GM13977 (cell line): ENCODE results near the gene IGSF21.
A peak's percentile ranks its signal among the peaks of the same experiment; 100 is the strongest.

Experiments used
- DNase-seq: peaks from one replicate; pipeline ENCODE4 v3.0.0; 2012; ENCODE audit warnings: low spot score
- CTCF ChIP-seq: IDR thresholded peaks from 2 replicates; pipeline ENCODE4 v1.5.1; 2012; ENCODE audit warnings: mild to moderate bottlenecking, control low read depth; ENCODE audit not compliant: insufficient read depth; ENCODE audit errors: extremely low read depth, missing control alignments
- in situ Hi-C: fragments of 300-500 bp; cut with MboI; formaldehyde crosslinking; loops from one replicate; pipeline ENCODE4 v1.12.0; 2022; ENCODE audit warnings: low sequenced_read_pairs, low pct_unique_long_range_greater_than_20kb, mixed read lengths, inconsistent platforms; ENCODE audit not compliant: unreplicated experiment

IGSF21 gene

GRCh38 chr1:18316764-18317163 is 209.2 kb downstream of the IGSF21 start:
- no peak for TF ChIP-seq CTCF
- no peak for DNase-seq
- in situ Hi-C loops, result no loop called here

- TF ChIP-seq CTCF, result no peak
- DNase-seq, result no peak
- in situ Hi-C loops, result no loop called here
Measured at GRCh38 chr1:18319099-18319498, 211.5 kb downstream of the IGSF21 start.

DNA sequence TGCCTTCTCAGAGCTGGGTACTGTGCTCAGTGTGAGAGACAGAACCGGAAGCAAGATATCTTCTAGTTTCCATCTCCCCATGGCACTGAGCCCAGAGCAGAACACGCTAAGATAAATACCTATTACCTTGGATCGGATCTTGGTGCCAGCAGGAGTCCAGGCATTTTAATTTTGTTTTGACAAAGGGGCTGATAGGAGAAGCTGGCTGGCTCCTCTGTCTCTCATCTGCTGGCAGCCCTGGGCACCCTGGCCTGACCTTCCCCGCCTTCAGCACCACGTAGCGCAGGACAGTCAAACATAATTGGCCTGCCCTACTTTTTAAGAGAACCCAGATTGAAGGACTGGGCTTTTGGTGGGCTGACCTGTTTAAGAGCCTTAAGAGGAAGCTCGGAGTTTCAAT is 212.5 kb downstream of the IGSF21 start:
- in situ Hi-C loops, result no loop called here
- TF ChIP-seq CTCF, result no peak
- DNase-seq, result no peak

GRCh38 chr1:18322368-18323032 is 214.9 kb downstream of the IGSF21 start:
- peak; percentile 34 for DNase-seq
- in situ Hi-C loops, result no loop called here
- TF ChIP-seq CTCF, result peak; percentile 39

DNA sequence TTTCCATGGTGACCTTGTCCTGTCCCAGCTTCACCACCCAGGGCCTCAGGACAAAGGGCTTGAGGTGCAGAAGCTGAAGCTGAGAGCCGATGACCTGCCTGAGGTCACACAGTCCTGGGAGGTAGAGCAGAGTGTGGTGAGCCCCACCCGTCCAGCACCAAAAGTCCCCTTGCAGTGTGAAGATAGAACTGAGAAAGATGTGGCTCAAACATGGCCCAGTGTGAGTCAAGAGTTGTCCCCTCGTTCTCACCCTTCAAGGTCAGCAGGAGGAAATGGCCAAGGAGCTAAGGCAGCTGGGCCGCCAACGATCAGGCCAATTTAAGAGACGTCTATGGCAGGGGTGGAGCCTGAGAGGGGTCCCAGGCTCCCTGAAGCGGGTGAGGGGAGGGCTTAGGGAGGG is 215.7 kb downstream of the IGSF21 start:
- no peak for TF ChIP-seq CTCF
- in situ Hi-C loops, result no loop called here
- DNase-seq, result no peak

DNA sequence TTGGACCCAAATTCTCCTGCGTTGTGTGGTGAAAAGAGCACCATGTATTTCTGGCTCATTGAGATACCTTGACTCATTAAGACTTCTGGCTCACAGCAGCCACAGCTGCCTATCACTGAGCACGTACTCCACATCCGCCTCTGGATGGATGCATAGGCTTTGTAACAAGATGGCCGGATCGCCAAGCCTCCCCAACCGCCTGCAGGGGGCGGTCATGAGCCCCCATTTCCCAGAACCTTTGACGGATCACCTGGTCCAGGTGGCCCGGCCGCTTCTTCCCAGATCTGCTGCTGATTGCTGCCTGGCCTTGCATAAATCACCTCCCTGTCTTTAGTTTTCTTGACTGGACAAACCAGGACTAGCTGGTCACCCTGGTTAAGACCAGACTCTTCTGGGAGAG is 216.6 kb downstream of the IGSF21 start:
- peak; percentile 45 for TF ChIP-seq CTCF
- DNase-seq, result peak; percentile 31
- in situ Hi-C loops, result no loop called here
